Activated naive CD4-positive, alpha-beta T cell treated with Interleukin-2 at 50 U/mL for 16 hours (primary cell): ENCODE measurements around the gene TRIO.
A peak's percentile ranks its signal among the peaks of the same experiment; 100 is the strongest.
"Not testable (repeated sequence)": the region's sequence is repeated elsewhere in the genome, so short reads cannot be mapped to it uniquely, and the experiment has no call there.

Experiments
- DNase-seq: peaks from one replicate; pipeline ENCODE4 v3.0.0-alpha.2; 2020

The TRIO gene

DNA sequence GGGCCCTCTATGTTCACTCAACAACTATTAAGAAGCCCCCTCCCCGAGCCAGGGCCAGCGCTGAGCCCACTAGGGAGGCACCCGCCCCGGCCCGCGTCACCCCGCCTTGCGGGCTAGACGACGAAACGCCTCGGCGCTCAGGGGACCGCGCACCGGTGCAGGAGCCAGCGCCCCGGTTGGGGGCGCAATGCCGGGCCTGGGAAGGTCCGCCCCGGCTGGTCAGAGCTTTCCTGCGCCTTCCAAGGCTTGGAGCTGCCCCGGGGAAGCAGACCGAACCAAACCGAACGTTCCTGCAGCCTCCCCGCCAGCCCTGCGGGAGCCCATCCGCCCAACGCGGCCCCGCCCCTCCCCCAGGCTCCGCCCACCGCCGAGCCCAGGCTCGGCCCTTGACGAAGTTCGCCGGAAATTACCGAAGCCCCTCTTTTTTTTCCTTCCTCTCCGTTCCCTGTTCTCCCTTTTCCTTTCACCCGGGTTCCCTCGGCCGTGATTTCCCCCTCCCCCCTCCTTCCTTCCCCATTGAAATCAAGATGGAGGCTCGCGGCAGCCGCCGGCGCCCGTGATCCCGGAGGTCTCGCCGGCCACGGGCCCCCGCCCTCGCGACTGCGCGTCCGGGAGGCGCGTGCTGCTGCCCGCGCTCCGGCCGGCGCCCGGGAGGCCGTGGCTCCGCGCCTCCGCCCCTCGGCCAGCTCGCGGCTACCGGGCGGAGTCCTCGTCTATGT lies at the start of gene TRIO:
Gene TRIO (plus strand): TSS at position 516 of the 719 bp plus-strand sequence. CDS start 384 bp downstream, outside the sequence.
- DNase-seq: peak; percentile 77

DNA sequence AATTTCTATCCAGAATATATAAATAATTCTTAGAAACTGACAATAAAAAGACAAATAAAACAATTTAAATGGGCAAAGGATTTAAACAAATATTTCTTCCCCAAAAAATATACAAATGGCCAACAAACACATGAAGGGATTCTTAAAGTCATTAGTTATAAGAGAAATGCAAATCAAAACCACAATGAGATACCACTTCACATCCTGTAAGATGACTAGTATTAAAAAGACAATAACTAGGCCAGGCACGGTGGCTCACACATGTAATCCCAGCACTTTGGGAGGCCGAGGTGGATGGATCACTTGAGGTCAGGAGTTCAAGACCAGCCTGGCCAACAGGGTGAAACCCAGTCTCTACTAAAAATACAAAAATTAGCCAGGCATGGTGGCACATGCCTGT lies 45.8 kb upstream of the TRIO start:
- DNase-seq: not testable (repeated sequence)

DNA sequence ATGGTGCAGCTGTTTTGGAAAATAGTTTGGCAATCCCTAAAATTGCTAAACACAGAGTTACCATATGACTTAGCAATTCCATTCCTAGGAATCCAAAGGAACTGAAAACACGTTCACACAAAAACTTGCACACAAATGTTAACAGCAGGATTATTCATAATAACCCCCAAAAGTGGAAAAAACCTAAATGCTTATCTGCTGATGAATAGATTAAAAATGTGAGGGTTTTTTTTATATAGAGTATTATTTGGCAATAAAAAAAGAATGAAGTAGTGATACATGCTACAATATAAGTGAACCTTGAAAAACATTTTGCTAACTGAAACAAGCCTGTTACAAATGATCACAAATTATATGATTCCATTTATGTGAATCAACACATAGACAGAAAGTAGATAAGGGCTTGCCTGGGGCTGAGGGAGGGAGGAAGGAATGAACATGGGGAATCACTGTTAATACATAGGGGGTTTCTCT lies 45.1 kb upstream of the TRIO start:
- DNase-seq: no peak

DNA sequence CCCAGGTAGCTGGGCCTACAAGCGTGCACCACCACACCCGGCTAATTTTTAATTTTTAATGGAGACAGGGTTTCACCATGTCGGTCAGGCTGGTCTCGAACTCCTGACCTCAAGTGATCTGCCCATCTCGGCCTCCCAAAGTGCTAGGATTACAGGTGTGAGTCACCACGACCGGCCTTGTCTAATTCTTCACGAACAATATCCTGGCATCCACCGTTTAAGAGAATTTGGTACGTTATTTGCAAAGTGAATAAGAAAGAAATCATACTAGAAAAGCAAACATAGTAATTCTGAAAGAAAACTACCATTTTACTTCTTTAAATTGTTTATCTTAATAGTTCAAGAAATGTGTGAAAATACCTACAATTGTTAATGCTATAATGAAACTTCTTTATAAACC lies 42.9 kb upstream of the TRIO start:
- DNase-seq: no peak

DNA sequence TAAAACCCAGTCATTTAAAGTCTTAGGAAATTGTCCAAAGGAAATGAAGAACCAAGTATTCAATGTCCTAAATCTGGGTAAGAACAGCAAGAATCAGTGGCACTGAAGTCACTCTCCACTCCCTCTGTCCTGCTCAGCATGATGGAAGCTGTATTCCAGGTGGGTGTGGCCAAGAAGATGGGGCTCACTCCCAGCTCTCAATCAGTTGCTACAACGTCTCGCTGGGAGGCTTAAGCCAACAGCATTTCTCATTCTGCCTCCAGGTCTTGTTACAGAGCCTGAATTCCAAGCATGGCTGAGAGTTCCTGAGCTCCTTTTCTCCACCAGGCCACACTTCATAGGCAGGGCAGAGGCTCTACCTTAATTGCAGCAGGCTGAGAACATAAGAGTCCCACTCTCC lies 41.2 kb upstream of the TRIO start:
- DNase-seq: no peak

DNA sequence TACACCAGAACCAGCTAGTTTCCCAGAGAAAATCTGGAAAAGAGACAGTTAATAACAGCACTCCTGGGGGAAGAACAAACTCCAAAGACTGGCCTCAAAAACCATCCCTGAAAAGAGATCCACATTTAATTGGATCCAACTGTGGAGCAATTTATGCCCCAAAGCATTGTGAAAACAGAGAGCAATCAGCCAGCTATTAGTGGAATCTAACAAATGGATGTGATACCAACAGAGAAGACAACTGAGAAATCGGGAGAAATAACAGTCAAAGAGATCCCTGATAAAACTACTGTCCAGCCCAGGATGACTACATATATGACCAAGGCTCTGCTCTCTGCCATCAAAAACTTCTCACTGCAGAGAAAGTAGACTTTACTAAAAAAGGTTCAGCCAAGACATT lies 40.5 kb upstream of the TRIO start:
- no peak for DNase-seq

DNA sequence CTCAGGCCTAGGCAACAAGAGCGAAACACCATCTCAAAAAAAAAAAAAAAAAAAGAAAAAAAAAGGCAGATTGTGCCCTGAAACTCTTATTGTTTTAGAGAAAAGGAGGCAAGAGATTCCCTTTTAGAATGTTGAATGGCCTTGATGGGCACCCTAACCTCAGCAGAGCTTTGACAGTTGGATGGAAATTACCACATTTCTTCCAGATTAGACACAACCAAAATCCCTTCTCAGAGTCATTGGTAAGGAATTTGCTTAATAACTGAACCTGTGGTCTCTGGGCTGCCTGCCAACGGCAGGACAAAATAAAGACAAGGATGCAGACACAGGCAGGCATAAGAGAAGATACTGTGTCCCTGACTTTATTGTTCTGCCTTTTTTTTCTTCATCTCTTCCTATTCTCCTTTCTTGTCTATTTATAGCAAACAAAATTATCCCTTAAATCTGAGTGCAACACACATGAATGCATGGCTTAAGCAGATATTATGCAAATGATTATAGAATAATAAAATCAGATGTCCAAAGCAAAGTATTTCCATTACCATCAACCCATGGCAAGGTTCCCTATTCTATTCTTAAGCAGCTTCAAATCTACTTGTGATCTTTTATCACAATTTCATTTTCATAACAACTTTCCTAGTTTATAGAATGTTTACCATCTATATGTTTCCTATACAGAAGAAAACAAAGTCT lies 37.3 kb upstream of the TRIO start:
- DNase-seq: no peak

DNA sequence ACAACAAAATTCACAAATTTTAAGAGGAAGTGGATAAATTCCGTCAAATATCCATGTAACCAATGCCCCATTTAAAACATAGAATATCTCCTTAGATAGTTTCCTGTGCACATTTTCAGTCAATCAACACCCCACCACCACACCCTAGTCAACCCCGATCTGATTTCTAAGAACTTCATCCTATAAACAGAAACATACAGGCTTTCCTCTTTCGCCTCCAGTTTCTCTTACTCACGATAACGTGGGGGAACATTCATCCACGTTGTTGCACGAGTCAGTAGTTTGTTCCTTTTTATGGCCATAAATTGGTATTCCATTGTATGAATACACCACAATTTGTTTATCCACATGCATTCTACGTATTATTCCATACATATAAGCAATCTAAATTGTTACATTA lies 35.6 kb upstream of the TRIO start:
- DNase-seq: no peak

DNA sequence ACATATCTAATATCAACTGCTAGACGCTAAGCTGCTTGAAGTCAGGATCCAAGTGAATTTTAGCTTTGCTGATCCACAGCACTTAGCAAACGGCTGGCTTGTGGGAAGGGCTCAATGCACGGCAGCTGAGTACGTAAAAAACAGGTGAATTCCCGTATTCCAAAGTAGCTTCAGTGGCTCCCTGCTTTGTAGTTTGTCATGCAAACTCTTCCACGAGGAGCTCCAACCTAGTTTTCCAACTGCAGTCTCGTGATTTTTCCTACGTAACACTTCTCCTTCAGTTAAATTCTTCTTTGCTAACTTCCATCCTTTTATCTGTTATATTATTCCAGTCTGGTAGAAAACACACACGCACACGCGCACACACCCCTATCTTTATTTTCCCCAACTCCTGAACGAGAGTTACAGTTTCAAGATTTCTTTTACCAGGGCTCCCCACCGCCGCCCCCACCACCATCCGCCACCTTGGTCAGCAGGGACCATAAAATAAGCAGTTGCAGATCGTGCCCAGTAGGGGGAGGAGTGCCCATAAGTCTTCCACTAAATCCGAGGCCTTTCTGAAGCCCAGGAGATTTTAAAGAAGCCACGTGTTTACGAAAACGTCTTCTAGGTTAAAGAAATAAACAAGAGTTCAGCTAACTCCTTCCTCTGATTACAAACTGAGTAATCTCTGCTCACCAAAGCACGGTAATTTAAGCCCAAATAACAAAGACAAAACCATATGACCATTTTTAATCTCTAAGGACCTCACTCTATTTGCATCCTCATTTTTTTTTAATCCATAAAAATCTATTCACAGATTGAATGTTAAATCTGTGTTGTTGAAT lies 34.8 kb upstream of the TRIO start:
- no peak for DNase-seq

DNA sequence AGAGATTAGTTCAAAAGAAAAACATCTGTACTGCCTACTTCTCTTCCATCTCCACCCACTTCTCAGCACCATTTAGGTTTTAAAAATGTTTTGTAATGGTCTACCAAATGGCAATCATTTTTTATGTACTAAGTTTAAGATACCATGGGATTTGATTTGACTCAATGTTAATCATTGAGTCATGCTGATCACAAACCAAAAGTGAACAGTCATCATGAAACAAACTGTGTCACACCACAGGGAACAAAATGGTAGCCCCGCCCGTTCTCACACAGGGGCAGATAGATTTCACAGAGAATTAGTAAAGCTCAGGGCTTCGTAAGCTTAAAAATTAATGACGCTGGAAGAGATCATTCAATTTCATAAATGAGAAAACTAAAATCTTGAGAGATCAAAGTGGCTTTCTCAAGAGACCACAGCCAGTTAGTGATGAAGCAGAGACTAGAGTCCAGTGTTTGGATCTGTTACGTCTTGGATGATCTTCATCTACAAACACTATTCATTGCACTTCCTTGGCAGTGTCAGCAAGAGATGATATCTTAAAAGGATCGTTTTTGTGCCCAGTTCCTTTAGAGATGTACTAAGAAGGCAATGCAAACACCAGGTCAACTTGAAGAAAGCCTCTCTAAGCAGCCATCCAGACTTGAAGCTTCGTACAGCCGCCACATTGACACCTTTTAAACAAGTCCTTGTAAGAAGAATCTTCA lies 33.9 kb upstream of the TRIO start:
- peak; percentile 31 for DNase-seq

DNA sequence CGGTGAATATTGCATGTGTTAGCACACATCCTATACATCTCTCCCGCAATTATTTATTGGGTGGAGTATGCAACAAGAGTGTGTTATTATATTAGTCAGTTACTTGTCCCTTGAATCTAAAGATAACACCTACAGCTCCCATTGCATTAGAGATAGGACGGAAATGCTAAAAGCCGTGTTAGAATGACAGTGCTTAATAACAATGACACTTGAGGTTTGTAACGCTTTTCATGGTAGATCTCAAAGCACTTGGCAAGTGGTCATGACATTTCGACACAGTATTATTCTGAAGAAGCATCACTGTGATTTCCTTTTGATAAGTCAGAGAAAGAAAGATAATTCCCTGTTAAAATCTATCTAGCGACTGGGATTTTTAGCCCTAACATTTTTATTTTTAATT lies 33.4 kb upstream of the TRIO start:
- no peak for DNase-seq

DNA sequence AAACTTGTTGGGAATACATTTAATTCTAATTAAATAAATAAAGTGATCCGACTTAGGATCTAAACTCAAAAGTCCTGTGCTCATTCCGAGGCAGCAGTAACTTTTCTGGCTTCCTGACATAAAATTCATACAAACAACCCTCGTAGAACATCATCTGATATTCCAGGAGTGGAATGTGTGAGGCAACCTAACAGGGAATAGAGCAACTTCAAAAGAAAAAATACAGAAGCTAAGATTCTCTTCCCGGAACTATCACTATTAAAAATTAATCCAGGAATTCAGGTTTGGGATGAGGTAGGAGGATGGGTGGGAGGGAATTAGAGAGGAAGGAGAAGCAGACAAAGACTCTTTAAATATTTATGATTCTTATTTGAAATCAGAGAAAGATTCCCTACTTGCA lies 32.9 kb upstream of the TRIO start:
- DNase-seq: no peak

DNA sequence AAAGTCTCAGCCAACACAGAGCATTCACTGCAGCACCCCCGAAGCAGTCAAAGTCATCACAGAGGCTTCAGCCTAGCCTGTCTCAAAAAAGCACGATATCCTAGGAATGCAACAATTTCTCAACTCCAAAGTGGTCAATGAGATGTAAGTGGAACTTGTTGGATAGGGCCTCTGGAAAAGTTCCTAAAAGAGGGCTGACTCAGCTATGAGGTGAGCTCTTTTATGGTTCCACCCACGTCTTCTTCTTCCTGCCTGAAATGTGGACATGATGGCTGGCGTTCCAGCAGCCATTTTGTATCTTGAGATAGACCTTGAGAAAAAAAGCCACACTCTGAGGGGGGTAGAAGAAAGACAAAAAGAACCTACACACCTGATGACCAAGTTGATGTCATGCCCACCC lies 32.5 kb upstream of the TRIO start:
- DNase-seq: no peak

DNA sequence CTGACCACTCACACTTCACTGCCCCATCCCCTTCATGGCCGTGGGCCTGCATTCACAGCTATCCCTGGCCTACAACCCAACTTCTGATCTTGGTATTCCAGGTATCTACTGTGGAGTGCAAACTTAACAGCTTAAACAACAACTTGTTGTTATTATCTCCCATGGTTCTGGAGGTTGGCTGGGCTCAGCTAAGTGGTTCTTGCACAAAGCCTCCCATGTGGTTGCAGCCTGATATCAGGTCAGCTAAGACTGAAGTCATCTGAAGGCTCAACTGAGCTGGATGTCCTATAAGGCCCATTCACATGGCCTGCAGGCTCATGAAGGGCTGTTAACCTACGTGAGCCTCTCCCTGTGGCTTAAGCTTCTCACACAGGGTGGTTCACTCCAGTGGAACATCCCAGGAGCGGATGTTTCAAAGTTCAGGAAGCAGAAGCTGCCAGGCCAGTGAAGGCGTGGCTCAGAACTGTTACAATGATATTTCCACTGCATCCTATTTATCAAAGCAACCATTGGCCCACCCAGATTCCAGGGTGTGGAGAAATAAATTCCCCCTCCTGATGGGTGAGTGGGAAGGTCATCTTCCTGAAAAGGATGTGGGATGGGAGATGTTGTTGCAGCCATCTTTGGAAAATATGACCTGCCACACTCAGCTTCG lies 30.0 kb upstream of the TRIO start:
- no peak for DNase-seq

DNA sequence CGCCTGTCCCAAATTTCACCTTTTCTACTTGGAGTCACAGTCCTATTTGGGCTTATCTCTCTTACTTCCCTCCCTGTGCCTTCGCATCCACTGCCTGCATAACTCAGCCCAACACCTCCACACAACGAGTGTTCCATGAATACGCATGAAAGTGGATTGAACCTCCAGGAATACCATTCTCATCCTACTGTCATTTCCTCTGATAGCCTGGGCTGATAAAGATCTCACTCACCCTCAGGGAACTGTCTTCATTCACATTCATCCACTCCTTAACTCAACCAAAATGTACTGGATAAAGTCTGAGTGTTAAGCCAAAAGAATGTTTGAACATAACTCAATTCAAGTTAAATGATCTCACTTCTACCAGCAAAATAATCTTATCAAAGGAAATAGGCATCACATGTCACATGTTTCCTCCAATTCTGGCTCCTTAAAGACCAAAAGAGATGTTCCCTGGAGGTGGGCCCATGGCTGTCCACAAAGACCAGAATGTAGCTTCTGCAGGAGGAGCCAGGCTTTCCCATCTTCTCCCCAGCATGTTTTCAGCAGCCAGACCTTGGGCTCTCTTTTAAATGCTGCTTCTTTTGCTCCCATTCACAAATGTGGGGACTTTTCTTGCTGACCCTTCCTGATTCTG lies 28.4 kb upstream of the TRIO start:
- no peak for DNase-seq

DNA sequence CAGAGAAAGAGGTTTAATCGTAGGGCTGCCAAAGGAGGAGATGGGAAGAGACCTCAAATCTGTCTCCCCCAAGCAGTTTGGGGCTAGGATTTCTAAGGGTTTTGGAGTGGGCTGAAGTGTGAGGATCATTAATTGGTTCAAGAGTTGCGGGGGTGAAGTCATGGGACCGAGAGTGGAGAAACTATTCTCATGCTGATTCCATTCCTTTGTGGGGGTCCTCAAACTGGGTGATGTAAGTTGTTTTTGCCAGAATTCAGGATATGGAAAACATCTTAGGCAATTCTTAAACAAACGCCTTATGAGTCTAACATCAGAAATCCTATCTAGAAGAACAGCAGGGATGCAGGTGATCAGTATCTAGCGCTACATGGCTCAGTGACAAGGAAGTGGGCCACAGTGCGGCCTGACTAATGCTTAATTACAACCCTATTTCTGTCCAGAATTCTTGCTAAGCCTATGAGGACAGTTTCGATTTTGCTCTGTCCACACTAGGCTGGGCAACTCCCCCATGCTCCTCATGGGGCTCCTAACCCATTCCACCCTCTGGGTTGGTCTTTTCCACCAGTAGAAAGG lies 27.7 kb upstream of the TRIO start:
- no peak for DNase-seq

DNA sequence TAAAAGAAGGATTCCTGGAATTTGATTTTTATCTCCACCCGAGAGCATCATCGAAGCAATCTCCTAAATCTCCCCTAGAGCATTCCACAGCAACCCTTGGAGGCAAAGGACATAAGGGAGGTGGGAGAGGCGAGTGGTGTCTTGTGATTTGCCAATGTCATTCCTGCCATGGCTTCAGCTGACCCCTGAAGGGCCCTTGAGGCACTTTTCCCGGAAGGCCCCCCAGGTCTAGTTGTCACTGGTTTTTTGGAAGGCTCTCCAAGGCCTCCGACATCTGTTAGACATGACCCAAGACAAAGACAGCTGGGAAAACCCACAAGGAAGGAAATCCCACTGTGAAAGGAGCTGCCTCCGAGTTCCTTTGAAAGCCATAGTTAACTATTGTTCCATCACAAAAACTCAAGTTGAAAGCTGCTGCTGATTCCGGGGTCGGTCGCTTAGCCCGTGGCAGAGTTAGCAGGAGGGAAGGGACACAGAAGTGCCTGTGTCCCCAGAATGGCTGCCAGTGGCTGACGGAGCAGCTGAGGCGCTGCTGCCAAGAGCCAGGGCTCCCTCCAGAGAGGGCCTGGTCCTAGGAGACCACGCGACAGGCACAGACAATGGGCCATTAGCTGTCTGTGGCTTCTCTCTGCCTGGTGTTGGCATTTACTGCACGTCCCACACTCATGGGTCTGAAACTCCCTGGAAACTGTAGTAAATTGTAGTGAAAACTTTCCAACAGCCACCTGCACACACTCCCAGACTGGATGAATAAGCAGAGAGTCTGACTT lies 24.4 kb upstream of the TRIO start:
- DNase-seq: no peak

DNA sequence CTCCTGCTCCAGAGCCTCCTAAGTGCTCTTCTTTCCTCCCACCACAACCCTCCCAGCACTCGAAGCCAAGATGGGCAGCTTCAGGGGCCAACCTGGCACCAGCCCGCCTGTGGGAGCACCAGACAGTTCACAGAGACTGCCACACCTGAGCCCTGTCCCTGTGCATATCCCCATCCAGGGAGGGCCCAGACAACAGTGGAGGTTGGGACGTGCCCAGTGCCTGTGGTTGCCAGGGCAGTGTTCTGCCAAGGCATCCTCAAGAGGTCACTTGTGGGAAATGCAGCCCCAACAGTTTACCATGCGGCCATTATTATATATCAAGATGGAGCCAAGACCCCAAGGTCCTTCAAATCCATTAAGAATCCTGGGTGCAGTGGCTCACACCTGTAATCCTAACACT lies 23.0 kb upstream of the TRIO start:
- no peak for DNase-seq

DNA sequence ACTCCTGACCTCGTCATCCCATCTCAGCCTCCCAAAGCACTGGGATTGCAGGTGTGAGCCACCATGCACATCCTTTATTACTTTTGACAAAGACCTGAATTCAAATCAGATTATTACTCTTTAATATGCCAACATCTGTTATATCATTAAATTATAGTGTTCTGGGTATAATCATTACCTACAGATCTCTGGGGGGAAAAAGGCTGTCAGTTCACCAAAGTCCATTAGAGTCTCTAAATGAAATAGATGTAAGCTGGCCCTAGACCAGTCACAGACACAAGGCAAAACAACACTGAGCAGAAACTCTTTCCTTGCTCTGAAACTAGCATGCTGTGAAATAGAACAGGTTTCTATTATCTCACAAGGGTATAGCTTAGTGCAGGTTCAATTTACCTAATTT lies 21.6 kb upstream of the TRIO start:
- no peak for DNase-seq

DNA sequence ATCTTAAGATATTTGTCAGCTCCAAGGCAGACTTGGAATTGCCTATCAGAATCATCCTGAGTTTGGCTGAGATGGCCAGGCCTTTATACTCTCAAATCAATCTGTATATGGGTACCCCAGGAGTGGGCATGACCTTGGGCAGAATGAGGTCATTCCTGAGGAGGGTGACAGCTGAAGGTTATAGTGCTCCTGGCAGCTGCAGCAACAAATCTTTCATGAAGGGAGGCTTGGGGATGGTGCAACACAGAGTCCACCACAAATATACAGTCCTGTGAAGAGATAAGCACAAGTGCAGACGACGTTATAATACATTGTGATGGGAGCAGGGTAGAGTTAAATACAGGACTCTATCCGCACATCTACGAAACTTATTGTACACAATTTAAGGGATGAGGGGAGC lies 21.1 kb upstream of the TRIO start:
- DNase-seq: no peak

DNA sequence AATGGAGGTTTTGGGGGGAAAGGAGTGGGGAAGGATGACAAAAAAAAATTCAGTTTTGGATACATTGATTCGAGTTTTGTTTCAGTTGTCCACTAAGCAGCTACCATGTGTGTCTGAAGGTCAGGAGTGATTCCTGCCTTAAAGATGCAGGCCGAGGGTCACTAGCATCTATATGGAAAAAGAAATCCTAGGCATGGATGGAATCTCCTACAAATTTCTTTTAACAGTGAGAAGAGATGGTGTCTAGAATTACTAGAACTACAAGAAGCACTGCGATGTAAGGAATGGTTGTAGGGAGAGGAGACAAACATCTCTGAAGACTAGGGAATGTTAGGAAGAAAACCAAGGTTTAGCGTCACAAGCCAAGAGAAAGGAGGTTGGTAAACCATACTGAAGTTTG lies 19.6 kb upstream of the TRIO start:
- DNase-seq: no peak
